Neural cell (in vitro differentiated cells): ENCODE measurements around the gene TSPOAP1. TPM values are rescaled to one million over a fixed set of nuclear protein-coding genes. Genes with fewer than 3 reads are reported as not detected.

ENCODE experiments used
- H2AFZ ChIP-seq: fragments of 200-600, 300-800 bp; sonication (generic), shearing (Covaris generic); 2 replicates; pipeline ENCODE4 v1.6.0; 2014; ENCODE audit warnings: low read depth, mild to moderate bottlenecking, antibody characterized with exemption, low read length, moderate library complexity
- H3F3A ChIP-seq: fragments of 200-600 bp; shearing (Covaris generic); 2 replicates; pipeline ENCODE4 v1.6.1; 2016; ENCODE audit warnings: mild to moderate bottlenecking, moderate library complexity, mixed read lengths, antibody characterized with exemption, low read length; ENCODE audit not compliant: insufficient read depth, poor library complexity, severe bottlenecking
- H3K27ac ChIP-seq: fragments of 200-600, 300-800 bp; sonication (generic), shearing (Covaris generic); 2 replicates; pipeline ENCODE4 v1.5.1; 2014; ENCODE audit warnings: mild to moderate bottlenecking, low read length, moderate library complexity
- H3K27me3 ChIP-seq: fragments of 300-800, 200-600 bp; sonication (generic), shearing (Covaris generic); 2 replicates; pipeline ENCODE4 v1.6.0; 2014; ENCODE audit warnings: mild to moderate bottlenecking, low read depth, low read length, moderate library complexity; ENCODE audit not compliant: insufficient read depth
- H3K36me3 ChIP-seq: fragments of 300-800, 200-600 bp; sonication (generic), shearing (Covaris generic); 2 replicates; pipeline ENCODE4 v1.5.1; 2014; ENCODE audit warnings: mild to moderate bottlenecking, antibody characterized with exemption, low read length, moderate library complexity; ENCODE audit not compliant: insufficient read depth
- H3K4me2 ChIP-seq: fragments of 300-800, 200-600 bp; sonication (generic), shearing (Covaris generic); 2 replicates; pipeline ENCODE4 v1.6.0; 2014; ENCODE audit warnings: mild to moderate bottlenecking, low read length
- H3K4me3 ChIP-seq: fragments of 300-800, 200-600 bp; sonication (generic), shearing (Covaris generic); 2 replicates; pipeline ENCODE4 v1.5.1; 2014; ENCODE audit warnings: mild to moderate bottlenecking, low read length, moderate library complexity
- H3K79me2 ChIP-seq: fragments of 200-600 bp; shearing (Covaris generic); replicated peaks from 2 replicates; pipeline ENCODE4 v1.6.0; 2014; ENCODE audit warnings: mild to moderate bottlenecking, low read length, moderate library complexity; ENCODE audit not compliant: insufficient read depth
- H3K9ac ChIP-seq: fragments of 300-800, 200-600 bp; sonication (generic), shearing (Covaris generic); 2 replicates; pipeline ENCODE4 v1.6.1; 2016; ENCODE audit warnings: mild to moderate bottlenecking, low read length, mixed read lengths
- H3K9me2 ChIP-seq: fragments of 200-600 bp; shearing (Covaris generic); 2 replicates; pipeline ENCODE4 v1.6.1; 2016; ENCODE audit warnings: mild to moderate bottlenecking, low read length, mixed read lengths; ENCODE audit not compliant: insufficient read depth
- H3K9me3 ChIP-seq: fragments of 200-600, 300-800 bp; sonication (generic), shearing (Covaris generic); 2 replicates; pipeline ENCODE4 v1.6.1; 2016; ENCODE audit warnings: mild to moderate bottlenecking, mixed run types, low read length, moderate library complexity, mixed read lengths
- H4K20me1 ChIP-seq: fragments of 200-600 bp; shearing (Covaris generic); 2 replicates; pipeline ENCODE4 v1.6.1; 2016; ENCODE audit warnings: mild to moderate bottlenecking, mixed run types; ENCODE audit not compliant: insufficient read depth
- EP300 ChIP-seq: fragments of 450-650 bp; conservative IDR thresholded peaks from 2 replicates; pipeline ENCODE4 v1.6.1; 2014; ENCODE audit warnings: antibody characterized with exemption, mild to moderate bottlenecking, moderate library complexity; ENCODE audit not compliant: poor library complexity, severe bottlenecking
- EZH2 ChIP-seq: fragments of 200-600, 300-800 bp; shearing (Covaris generic), sonication (generic); IDR thresholded peaks from 2 replicates; pipeline ENCODE4 v1.6.1; 2014; ENCODE audit warnings: antibody characterized with exemption, low read length, borderline replicate concordance, mild to moderate bottlenecking; ENCODE audit not compliant: insufficient read depth, poor library complexity, severe bottlenecking
- MXI1 ChIP-seq: fragments of 450-650 bp; conservative IDR thresholded peaks from 2 replicates; pipeline ENCODE4 v1.6.1; 2014; ENCODE audit warnings: antibody characterized with exemption, mild to moderate bottlenecking; ENCODE audit not compliant: poor library complexity, severe bottlenecking
- POLR2AphosphoS5 ChIP-seq: IDR thresholded peaks from 2 replicates; pipeline ENCODE4 v1.6.1; 2012
- RAD21 ChIP-seq: fragments of 450-650 bp; conservative IDR thresholded peaks from 2 replicates; pipeline ENCODE4 v1.6.1; 2014; ENCODE audit warnings: antibody characterized with exemption, mild to moderate bottlenecking, moderate library complexity
- REST ChIP-seq: IDR thresholded peaks from 2 replicates; pipeline ENCODE4 v1.6.1; 2012; ENCODE audit warnings: borderline replicate concordance
- SMC3 ChIP-seq: fragments of 450-650 bp; conservative IDR thresholded peaks from 2 replicates; pipeline ENCODE4 v1.6.1; 2014; ENCODE audit warnings: antibody characterized with exemption, mild to moderate bottlenecking, moderate library complexity; ENCODE audit not compliant: poor library complexity
- TAF1 ChIP-seq: IDR thresholded peaks from 2 replicates; pipeline ENCODE4 v1.6.1; 2012; ENCODE audit warnings: low read depth
- polyA plus RNA-seq: library from polyadenylated mRNA; depleted of rRNA; stranded (reverse); fragments of >200 nt; gene quantifications from 2 replicates; pipeline ENCODE4 v1.2.3, GENCODE V29; 2014
- TF ChIP-seq, protein P1 (sequence below): fragments of 450-650 bp; IDR thresholded peaks from 2 replicates; pipeline ENCODE4 v1.5.1; 2014; ENCODE audit warnings: antibody characterized with exemption, mild to moderate bottlenecking, moderate library complexity; ENCODE audit not compliant: poor library complexity, severe bottlenecking

TSPOAP1 gene
- polyA plus RNA-seq, 1 donor from 2014 or later, result 103 TPM

- Histone ChIP-seq H3K9ac (no peak overlapping the region), H3K4me2 (no peak overlapping the region), H3K4me3 (no peak overlapping the region), H3K36me3 (no peaks in the 10 kb centered on the region), H3K27me3 (no peaks in the 10 kb centered on the region), H3K9me2 (no peaks in the 10 kb centered on the region), H3F3A (no peaks in the 10 kb centered on the region), H2AFZ (no peak overlapping the region), H3K27ac (no peak overlapping the region), H3K9me3 (no peaks in the 10 kb centered on the region), H4K20me1 (no peaks in the 10 kb centered on the region), H3K79me2 (no peaks in the 10 kb centered on the region)
- TF ChIP-seq, protein P1, sequence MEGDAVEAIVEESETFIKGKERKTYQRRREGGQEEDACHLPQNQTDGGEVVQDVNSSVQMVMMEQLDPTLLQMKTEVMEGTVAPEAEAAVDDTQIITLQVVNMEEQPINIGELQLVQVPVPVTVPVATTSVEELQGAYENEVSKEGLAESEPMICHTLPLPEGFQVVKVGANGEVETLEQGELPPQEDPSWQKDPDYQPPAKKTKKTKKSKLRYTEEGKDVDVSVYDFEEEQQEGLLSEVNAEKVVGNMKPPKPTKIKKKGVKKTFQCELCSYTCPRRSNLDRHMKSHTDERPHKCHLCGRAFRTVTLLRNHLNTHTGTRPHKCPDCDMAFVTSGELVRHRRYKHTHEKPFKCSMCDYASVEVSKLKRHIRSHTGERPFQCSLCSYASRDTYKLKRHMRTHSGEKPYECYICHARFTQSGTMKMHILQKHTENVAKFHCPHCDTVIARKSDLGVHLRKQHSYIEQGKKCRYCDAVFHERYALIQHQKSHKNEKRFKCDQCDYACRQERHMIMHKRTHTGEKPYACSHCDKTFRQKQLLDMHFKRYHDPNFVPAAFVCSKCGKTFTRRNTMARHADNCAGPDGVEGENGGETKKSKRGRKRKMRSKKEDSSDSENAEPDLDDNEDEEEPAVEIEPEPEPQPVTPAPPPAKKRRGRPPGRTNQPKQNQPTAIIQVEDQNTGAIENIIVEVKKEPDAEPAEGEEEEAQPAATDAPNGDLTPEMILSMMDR, result no peak
- no peak for TF ChIP-seq POLR2AphosphoS5
Measured at GRCh38 chr17:58302171-58302918, 26.2 kb downstream of the TSPOAP1 start.

- no peaks in the 10 kb centered on the region for H3K36me3 ChIP-seq
- H2AFZ ChIP-seq, result no peak overlapping the region
- H3F3A ChIP-seq, result no peaks in the 10 kb centered on the region
- no peaks in the 10 kb centered on the region for H3K27me3 ChIP-seq
- H3K4me3 ChIP-seq, result no peak overlapping the region
- H4K20me1 ChIP-seq, result no peaks in the 10 kb centered on the region
- no peak for TF ChIP-seq EP300
- no peak for TF ChIP-seq EZH2
- TF ChIP-seq TAF1, result no peak
- no peak for TF ChIP-seq POLR2AphosphoS5
- TF ChIP-seq MXI1, result no peak
- TF ChIP-seq REST, result no peak
- TF ChIP-seq SMC3, result no peak
- TF ChIP-seq, protein P1, result no peak
- no peak for TF ChIP-seq RAD21
- no peak overlapping the region for H3K4me2 ChIP-seq
- no peak overlapping the region for H3K27ac ChIP-seq
- no peaks in the 10 kb centered on the region for H3K9me3 ChIP-seq
- no peaks in the 10 kb centered on the region for H3K79me2 ChIP-seq
- no peaks in the 10 kb centered on the region for H3K9me2 ChIP-seq
- H3K9ac ChIP-seq, result no peak overlapping the region
Measured at GRCh38 chr17:58301504-58302150, 27.0 kb downstream of the TSPOAP1 start.
